Loucy (cell line): Measurements from ENCODE around the gene VAV3.
A peak's percentile ranks its signal among the peaks of the same experiment; 100 is the strongest.

ENCODE experiments used
- H2AFZ ChIP-seq: fragments of 200-600 bp; sonication (generic); 2 replicates; pipeline ENCODE4 v1.6.0; 2016; ENCODE audit warnings: antibody characterized with exemption, mild to moderate bottlenecking, low read length, moderate library complexity
- H3F3A ChIP-seq: fragments of 200-600 bp; 2 replicates; pipeline ENCODE4 v1.6.0; 2016; ENCODE audit warnings: antibody characterized with exemption, low read depth, mild to moderate bottlenecking
- H3K27me3 ChIP-seq: fragments of 200-600 bp; sonication (generic); 2 replicates; pipeline ENCODE4 v1.6.1; 2014; ENCODE audit warnings: low read length, mild to moderate bottlenecking; ENCODE audit not compliant: insufficient read depth, poor library complexity, severe bottlenecking
- H3K36me3 ChIP-seq: fragments of 200-600 bp; sonication (generic); 2 replicates; pipeline ENCODE4 v1.6.1; 2016; ENCODE audit warnings: low read length; ENCODE audit not compliant: insufficient read depth
- H3K4me1 ChIP-seq: fragments of 200-600 bp; sonication (generic); 2 replicates; pipeline ENCODE4 v1.5.1; 2014; ENCODE audit warnings: low read length, mild to moderate bottlenecking; ENCODE audit not compliant: insufficient read depth, poor library complexity, severe bottlenecking
- H3K4me2 ChIP-seq: fragments of 200-600 bp; sonication (generic); 2 replicates; pipeline ENCODE4 v1.6.0; 2014; ENCODE audit warnings: antibody characterized with exemption, low read length, low read depth, mild to moderate bottlenecking; ENCODE audit not compliant: poor library complexity, severe bottlenecking
- H3K4me3 ChIP-seq: fragments of 200-600 bp; sonication (generic); 2 replicates; pipeline ENCODE4 v1.5.1; 2014; ENCODE audit warnings: low read length, mild to moderate bottlenecking, mixed read lengths; ENCODE audit not compliant: poor library complexity, severe bottlenecking
- H3K79me2 ChIP-seq: fragments of 200-600 bp; sonication (generic); 2 replicates; pipeline ENCODE4 v1.6.1; 2014; ENCODE audit warnings: low read length; ENCODE audit not compliant: insufficient read depth
- H3K9ac ChIP-seq: fragments of 200-600 bp; sonication (generic); 2 replicates; pipeline ENCODE4 v1.6.0; 2014; ENCODE audit warnings: mild to moderate bottlenecking, low read depth, low read length, moderate library complexity; ENCODE audit not compliant: poor library complexity, severe bottlenecking
- H3K9me2 ChIP-seq: fragments of 200-600 bp; sonication (generic); replicated peaks from 2 replicates; pipeline ENCODE4 v1.6.1; 2016; ENCODE audit warnings: low read depth, low read length, mixed read lengths
- H3K9me3 ChIP-seq: fragments of 200-600 bp; sonication (generic); 2 replicates; pipeline ENCODE4 v1.6.1; 2014; ENCODE audit warnings: mild to moderate bottlenecking, antibody characterized with exemption, low read length, low read depth; ENCODE audit not compliant: insufficient read depth
- H4K20me1 ChIP-seq: fragments of 200-600 bp; sonication (generic); 2 replicates; pipeline ENCODE4 v1.6.0; 2014; ENCODE audit warnings: antibody characterized with exemption, low read length, mild to moderate bottlenecking; ENCODE audit not compliant: insufficient read depth, poor library complexity, severe bottlenecking
- EZH2phosphoT487 ChIP-seq: fragments of 200-600 bp; IDR thresholded peaks from 2 replicates; pipeline ENCODE4 v1.6.1; 2018; ENCODE audit warnings: antibody characterized with exemption, mild to moderate bottlenecking, moderate library complexity, borderline replicate concordance
- TF ChIP-seq, protein P1 (sequence below): fragments of 200-600 bp; sonication (generic); conservative IDR thresholded peaks from 2 replicates; pipeline ENCODE4 v1.5.1; 2014; ENCODE audit warnings: mild to moderate bottlenecking, antibody characterized with exemption, low read length

VAV3 gene

DNA sequence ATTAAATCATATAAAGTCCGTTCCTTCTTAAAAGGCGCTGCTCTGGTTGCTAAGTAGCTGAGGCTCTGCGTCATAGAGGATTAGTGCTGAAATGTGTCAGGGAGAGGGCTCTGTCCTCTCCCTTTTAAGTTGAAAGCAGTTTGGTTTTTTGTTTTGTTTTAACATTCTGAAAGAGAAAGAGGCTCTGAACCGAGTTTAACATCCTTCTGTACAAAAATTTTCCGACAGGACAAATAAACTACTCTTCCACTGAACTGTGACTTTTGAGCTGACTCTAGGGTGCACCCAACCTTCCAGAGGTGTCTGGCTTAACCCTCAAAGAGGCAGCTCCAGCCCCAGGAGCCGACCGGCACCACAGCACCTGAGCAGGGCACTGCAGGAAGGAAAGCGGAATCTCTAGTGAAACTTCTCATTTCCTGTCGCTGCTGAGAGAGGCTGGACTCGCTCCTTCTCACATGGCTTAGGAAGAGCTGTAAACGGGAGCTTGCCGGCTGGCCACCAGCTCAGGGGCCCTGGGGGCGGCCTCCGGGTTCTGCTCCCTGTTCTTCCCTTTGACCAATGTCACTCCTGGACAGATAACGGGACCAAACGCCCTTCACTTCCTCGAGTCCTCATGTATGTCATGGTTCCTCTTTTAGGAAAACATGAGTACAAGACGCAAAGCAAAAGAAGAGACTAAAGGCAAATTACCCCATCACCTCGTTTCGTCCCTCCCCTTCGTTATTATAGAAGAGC is 1.2 kb downstream of the VAV3 start:
- H4K20me1 ChIP-seq = peaks cover 36% of the 10 kb centered on the region
- no peaks in the 10 kb centered on the region for H3K9me3 ChIP-seq
- H3K9ac ChIP-seq = peak overlapping the region; percentile 98
- H3K9me2 ChIP-seq = no peaks in the 10 kb centered on the region
- H3K27me3 ChIP-seq = no peaks in the 10 kb centered on the region
- peaks cover 38% of the 10 kb centered on the region for H3K4me1 ChIP-seq
- TF ChIP-seq EZH2phosphoT487 = no peak
- TF ChIP-seq, protein P1, sequence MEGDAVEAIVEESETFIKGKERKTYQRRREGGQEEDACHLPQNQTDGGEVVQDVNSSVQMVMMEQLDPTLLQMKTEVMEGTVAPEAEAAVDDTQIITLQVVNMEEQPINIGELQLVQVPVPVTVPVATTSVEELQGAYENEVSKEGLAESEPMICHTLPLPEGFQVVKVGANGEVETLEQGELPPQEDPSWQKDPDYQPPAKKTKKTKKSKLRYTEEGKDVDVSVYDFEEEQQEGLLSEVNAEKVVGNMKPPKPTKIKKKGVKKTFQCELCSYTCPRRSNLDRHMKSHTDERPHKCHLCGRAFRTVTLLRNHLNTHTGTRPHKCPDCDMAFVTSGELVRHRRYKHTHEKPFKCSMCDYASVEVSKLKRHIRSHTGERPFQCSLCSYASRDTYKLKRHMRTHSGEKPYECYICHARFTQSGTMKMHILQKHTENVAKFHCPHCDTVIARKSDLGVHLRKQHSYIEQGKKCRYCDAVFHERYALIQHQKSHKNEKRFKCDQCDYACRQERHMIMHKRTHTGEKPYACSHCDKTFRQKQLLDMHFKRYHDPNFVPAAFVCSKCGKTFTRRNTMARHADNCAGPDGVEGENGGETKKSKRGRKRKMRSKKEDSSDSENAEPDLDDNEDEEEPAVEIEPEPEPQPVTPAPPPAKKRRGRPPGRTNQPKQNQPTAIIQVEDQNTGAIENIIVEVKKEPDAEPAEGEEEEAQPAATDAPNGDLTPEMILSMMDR = no peak
- H3K4me3 ChIP-seq = peak overlapping the region; percentile 89
- no peaks in the 10 kb centered on the region for H3K36me3 ChIP-seq
- H3F3A ChIP-seq = no peaks in the 10 kb centered on the region; the same call in 1 of the 2 replicates
- peaks cover 60% of the 10 kb centered on the region for H3K79me2 ChIP-seq
- H3K4me2 ChIP-seq = peak overlapping the region; percentile 86
- no peak overlapping the region for H2AFZ ChIP-seq

DNA sequence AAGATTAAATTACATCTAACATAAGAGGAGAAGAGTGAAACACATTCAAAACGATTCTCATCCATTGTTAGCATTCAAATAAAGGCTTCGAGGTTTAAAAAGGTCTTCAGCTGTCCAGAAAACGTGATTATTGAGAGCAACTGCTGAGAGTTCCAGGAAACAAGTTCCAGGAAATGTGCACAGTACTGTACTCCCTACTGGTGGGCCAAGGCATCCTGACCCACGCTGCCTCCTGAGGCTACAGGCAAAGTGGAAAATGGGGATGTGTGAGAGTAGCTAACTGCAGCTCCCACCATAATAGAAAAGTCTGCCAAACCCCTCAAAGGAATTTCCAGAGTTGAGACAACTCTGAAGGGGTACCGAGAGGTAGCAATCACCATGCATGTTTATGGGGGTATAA is 2.0 kb downstream of the VAV3 start:
- H3K79me2 ChIP-seq = peaks cover 67% of the 10 kb centered on the region
- no peak for TF ChIP-seq EZH2phosphoT487
- TF ChIP-seq, protein P1 = no peak
- H3K4me1 ChIP-seq = peaks cover 44% of the 10 kb centered on the region
- no peaks in the 10 kb centered on the region for H3K27me3 ChIP-seq
- H3K9me3 ChIP-seq = no peaks in the 10 kb centered on the region
- H3K4me3 ChIP-seq = peak overlapping the region; percentile 89
- no peaks in the 10 kb centered on the region for H3K36me3 ChIP-seq
- peak overlapping the region; percentile 98 for H3K9ac ChIP-seq
- no peak overlapping the region for H2AFZ ChIP-seq
- peaks cover 41% of the 10 kb centered on the region for H4K20me1 ChIP-seq
- H3F3A ChIP-seq = no peaks in the 10 kb centered on the region; the same call in 1 of the 2 replicates
- H3K9me2 ChIP-seq = no peaks in the 10 kb centered on the region
- H3K4me2 ChIP-seq = peak overlapping the region; percentile 86

DNA sequence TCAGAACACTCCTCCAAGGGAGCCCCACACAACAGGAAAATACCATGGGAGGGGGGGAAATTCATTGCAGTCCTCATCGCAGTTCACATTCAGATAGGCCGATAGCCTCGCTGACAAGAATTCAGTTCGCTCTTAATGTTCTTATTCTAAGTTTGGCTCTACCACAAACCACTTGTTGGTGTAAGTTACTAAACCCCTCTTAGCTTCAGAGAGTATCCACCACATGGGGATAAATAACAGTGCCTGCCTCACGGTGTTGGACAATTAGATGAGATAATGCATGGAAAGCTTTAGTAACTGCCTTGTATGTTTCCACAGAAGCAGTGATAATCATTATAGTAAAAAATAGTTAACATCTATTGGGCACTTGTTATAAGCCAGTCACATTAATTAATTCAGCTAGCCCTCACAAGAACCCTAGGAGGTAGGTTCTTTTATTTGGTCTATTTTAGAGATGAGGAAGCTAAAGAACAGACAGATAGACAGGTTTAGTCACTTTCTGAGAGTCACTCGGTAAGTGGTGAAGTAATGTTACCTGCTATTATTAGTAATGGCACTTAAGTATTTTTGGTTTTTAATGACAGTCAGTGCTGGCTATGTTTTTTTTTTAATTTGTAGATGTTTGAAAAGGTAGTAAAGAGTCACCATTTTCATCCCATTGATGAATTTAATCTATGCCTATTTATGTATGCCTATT is 10.1 kb downstream of the VAV3 start:
- H3K9me2 ChIP-seq = no peaks in the 10 kb centered on the region
- peak overlapping the region; percentile 89 for H3K4me3 ChIP-seq
- peaks cover 81% of the 10 kb centered on the region for H4K20me1 ChIP-seq
- no peaks in the 10 kb centered on the region for H3K27me3 ChIP-seq
- no peaks in the 10 kb centered on the region; the same call in 1 of the 2 replicates for H3F3A ChIP-seq
- peaks cover 99% of the 10 kb centered on the region for H3K79me2 ChIP-seq
- H2AFZ ChIP-seq = no peak overlapping the region
- peak overlapping the region; percentile 86 for H3K4me2 ChIP-seq
- peak overlapping the region; percentile 62 for H3K9ac ChIP-seq
- TF ChIP-seq, protein P1 = no peak
- no peak for TF ChIP-seq EZH2phosphoT487
- H3K4me1 ChIP-seq = peaks cover 91% of the 10 kb centered on the region
- no peaks in the 10 kb centered on the region for H3K9me3 ChIP-seq
- H3K36me3 ChIP-seq = no peaks in the 10 kb centered on the region
